Measurements from ENCODE around the gene ARHGEF12.

DNA sequence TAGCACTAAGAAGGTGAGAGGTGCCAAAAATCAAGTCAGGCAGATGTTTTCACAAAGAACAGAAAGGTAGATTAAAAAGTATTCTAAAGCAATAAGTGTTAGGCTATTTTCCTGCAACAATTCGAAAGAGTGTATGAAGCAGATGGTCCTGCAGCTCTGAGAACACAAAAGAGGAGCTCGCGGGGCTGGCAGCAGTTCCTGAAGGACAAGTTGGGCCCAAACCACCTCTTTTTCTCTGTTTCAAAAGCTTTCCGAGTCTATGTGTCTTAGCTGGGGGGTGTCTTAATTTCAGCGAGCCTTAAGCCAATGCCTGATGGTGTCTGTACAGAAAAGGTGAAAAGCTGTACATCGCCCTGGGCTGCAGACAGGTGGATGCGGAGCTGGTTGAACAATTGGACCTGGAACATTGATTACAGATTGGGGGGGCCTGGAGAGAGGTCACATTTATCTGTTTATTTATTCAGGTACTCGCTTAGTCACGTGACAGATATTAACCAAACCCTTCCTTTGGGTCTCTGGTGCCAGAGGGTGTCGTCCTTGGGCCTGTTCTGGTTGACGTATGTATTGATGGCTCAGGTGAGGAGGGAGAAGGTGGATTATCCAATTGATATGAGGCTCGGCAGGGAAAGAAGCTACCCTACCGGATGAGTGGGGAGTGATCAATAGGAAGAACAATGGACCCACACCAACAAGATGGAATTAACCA, 200.0 kb downstream of the ARHGEF12 start:
- TF ChIP-seq, protein P1, sequence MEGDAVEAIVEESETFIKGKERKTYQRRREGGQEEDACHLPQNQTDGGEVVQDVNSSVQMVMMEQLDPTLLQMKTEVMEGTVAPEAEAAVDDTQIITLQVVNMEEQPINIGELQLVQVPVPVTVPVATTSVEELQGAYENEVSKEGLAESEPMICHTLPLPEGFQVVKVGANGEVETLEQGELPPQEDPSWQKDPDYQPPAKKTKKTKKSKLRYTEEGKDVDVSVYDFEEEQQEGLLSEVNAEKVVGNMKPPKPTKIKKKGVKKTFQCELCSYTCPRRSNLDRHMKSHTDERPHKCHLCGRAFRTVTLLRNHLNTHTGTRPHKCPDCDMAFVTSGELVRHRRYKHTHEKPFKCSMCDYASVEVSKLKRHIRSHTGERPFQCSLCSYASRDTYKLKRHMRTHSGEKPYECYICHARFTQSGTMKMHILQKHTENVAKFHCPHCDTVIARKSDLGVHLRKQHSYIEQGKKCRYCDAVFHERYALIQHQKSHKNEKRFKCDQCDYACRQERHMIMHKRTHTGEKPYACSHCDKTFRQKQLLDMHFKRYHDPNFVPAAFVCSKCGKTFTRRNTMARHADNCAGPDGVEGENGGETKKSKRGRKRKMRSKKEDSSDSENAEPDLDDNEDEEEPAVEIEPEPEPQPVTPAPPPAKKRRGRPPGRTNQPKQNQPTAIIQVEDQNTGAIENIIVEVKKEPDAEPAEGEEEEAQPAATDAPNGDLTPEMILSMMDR (IDR thresholded peaks at IDR 0.05): no peak
- no peak for TF ChIP-seq POLR2A (IDR thresholded peaks at IDR 0.05)

All from uterus (tissue), 2 donors.